Ishikawa (cell line): Measurements from ENCODE around the gene TCN2.

Experiments
- CEBPB ChIP-seq: IDR thresholded peaks from 2 replicates; pipeline ENCODE4 v1.6.1; 2012
- CREB1 ChIP-seq: IDR thresholded peaks from 2 replicates; pipeline ENCODE4 v1.6.1; 2012; ENCODE audit warnings: low read depth
- EGR1 ChIP-seq: IDR thresholded peaks from 2 replicates; pipeline ENCODE4 v1.6.1; 2012
- EP300 ChIP-seq: IDR thresholded peaks from 2 replicates; pipeline ENCODE4 v1.6.1; 2012; ENCODE audit warnings: borderline replicate concordance
- FOXM1 ChIP-seq: IDR thresholded peaks from 2 replicates; pipeline ENCODE4 v1.6.1; 2012; ENCODE audit warnings: low read depth, borderline replicate concordance
- MAX ChIP-seq: IDR thresholded peaks from 2 replicates; pipeline ENCODE4 v1.6.1; 2012
- NFIC ChIP-seq: IDR thresholded peaks from 2 replicates; pipeline ENCODE4 v1.6.1; 2012
- RAD21 ChIP-seq: IDR thresholded peaks from 2 replicates; pipeline ENCODE4 v1.6.1; 2012; ENCODE audit warnings: low read depth
- REST ChIP-seq: IDR thresholded peaks from 2 replicates; pipeline ENCODE4 v1.6.1; 2012; ENCODE audit warnings: low read depth, mild to moderate bottlenecking
- TAF1 ChIP-seq: IDR thresholded peaks from 2 replicates; pipeline ENCODE4 v1.6.1; 2012; ENCODE audit warnings: low read depth, mild to moderate bottlenecking
- TCF12 ChIP-seq: IDR thresholded peaks from 2 replicates; pipeline ENCODE4 v1.6.1; 2012; ENCODE audit warnings: low read depth
- TEAD4 ChIP-seq: IDR thresholded peaks from 2 replicates; pipeline ENCODE4 v1.6.1; 2012
- USF1 ChIP-seq: IDR thresholded peaks from 2 replicates; pipeline ENCODE4 v1.6.1; 2012
- YY1 ChIP-seq: IDR thresholded peaks from 2 replicates; pipeline ENCODE4 v1.6.1; 2012; ENCODE audit warnings: low read depth
- ZBTB7A ChIP-seq: IDR thresholded peaks from 2 replicates; pipeline ENCODE4 v1.6.1; 2012; ENCODE audit warnings: low read depth

TCN2 gene

GRCh38 chr22:30612789-30613188, 5.8 kb downstream of the TCN2 start:
- TF ChIP-seq EGR1 (no peak), TAF1 (no peak), CREB1 (no peak), YY1 (no peak), USF1 (no peak), REST (no peak)

GRCh38 chr22:30614268-30614667, 7.3 kb downstream of the TCN2 start:
- no peak for TF ChIP-seq YY1
- no peak for TF ChIP-seq USF1
- no peak for TF ChIP-seq ZBTB7A
- TF ChIP-seq REST: no peak
- TF ChIP-seq TCF12: no peak
- TF ChIP-seq CREB1: no peak
- no peak for TF ChIP-seq EGR1
- TF ChIP-seq TAF1: no peak
- TF ChIP-seq TEAD4: no peak
- no peak for TF ChIP-seq CEBPB

GRCh38 chr22:30614879-30615278, 7.9 kb downstream of the TCN2 start:
- no peak for TF ChIP-seq USF1
- no peak for TF ChIP-seq NFIC
- TF ChIP-seq MAX: no peak
- no peak for TF ChIP-seq EGR1
- no peak for TF ChIP-seq REST
- no peak for TF ChIP-seq CEBPB
- no peak for TF ChIP-seq TCF12
- no peak for TF ChIP-seq ZBTB7A
- TF ChIP-seq RAD21: no peak
- TF ChIP-seq TEAD4: no peak
- TF ChIP-seq FOXM1: no peak
- TF ChIP-seq YY1: no peak
- TF ChIP-seq TAF1: no peak

GRCh38 chr22:30615543-30615954, 8.6 kb downstream of the TCN2 start:
- TF ChIP-seq MAX: no peak
- no peak for TF ChIP-seq RAD21
- no peak for TF ChIP-seq EGR1
- no peak for TF ChIP-seq EP300
- no peak for TF ChIP-seq NFIC
- TF ChIP-seq FOXM1: no peak
- TF ChIP-seq CEBPB: no peak
- no peak for TF ChIP-seq REST
- TF ChIP-seq TCF12: no peak
- no peak for TF ChIP-seq ZBTB7A
- no peak for TF ChIP-seq TEAD4
- TF ChIP-seq CREB1: no peak
- TF ChIP-seq USF1: no peak
- TF ChIP-seq YY1: no peak
- no peak for TF ChIP-seq TAF1
